Measurements from ENCODE around the gene CSN1S1. TPM values are rescaled to one million over a fixed set of nuclear protein-coding genes. Genes with fewer than 3 reads are reported as not detected.
A peak's percentile ranks its signal among the peaks of the same experiment; 100 is the strongest.

Gene CSN1S1
- total and polyA plus RNA-seq, 2 donors from 2014 or later, result not detected

- Histone ChIP-seq H3K9me3 (ENCODE audit: control insufficient read depth in 2 of 3, insufficient read depth in 1 of 3, low read length in 3 of 3) (no peaks in the 10 kb centered on the region), H3K4me1 (ENCODE audit: control insufficient read depth in 2 of 3, insufficient read depth in 2 of 3, low read depth in 1 of 3, low read length in 3 of 3) (no peaks in the 10 kb centered on the region), H3K27me3 (ENCODE audit: control insufficient read depth, insufficient read depth, low read length) (no peaks in the 10 kb centered on the region), H3K9ac (ENCODE audit: low read length in 3 of 3) (no peak overlapping the region), H3K36me3 (ENCODE audit: control insufficient read depth in 2 of 3, insufficient read depth in 3 of 3, low read length in 3 of 3) (no peaks in the 10 kb centered on the region), H3K27ac (ENCODE audit: low read depth in 2 of 2, low read length in 2 of 2) (no peak overlapping the region), H3K4me3 (ENCODE audit: low read length in 3 of 3) (no peak overlapping the region)
- intact Hi-C loops (cut with DNase I), result no loop called here
- no peak for TF ChIP-seq CTCF (IDR thresholded peaks at IDR 0.05; ENCODE audit: borderline replicate concordance, extremely low read depth, insufficient read depth)
- DNase-seq (no peak), FAIRE-seq (no peak)
Measured at GRCh38 chr4:69974631-69975030, 43.8 kb downstream of the CSN1S1 start.

GRCh38 chr4:69977582-69977981 lies 46.7 kb downstream of the CSN1S1 start:
- no peak for DNase-seq
- TF ChIP-seq CTCF (IDR thresholded peaks at IDR 0.05; ENCODE audit: borderline replicate concordance, extremely low read depth, insufficient read depth), result no peak
- Histone ChIP-seq H3K27ac (ENCODE audit: low read depth in 2 of 2, low read length in 2 of 2) (no peak overlapping the region), H3K9ac (ENCODE audit: low read length in 3 of 3) (no peak overlapping the region), H3K27me3 (ENCODE audit: control insufficient read depth, insufficient read depth, low read length) (no peaks in the 10 kb centered on the region), H3K9me3 (ENCODE audit: control insufficient read depth in 2 of 3, insufficient read depth in 1 of 3, low read length in 3 of 3) (no peaks in the 10 kb centered on the region), H3K36me3 (ENCODE audit: control insufficient read depth in 2 of 3, insufficient read depth in 3 of 3, low read length in 3 of 3) (no peaks in the 10 kb centered on the region), H3K4me3 (ENCODE audit: low read length in 3 of 3) (no peak overlapping the region), H3K4me1 (ENCODE audit: control insufficient read depth in 2 of 3, insufficient read depth in 2 of 3, low read depth in 1 of 3, low read length in 3 of 3) (no peaks in the 10 kb centered on the region)
- intact Hi-C loops (cut with DNase I), result no loop called here
- FAIRE-seq, result no peak

- H3K4me1 ChIP-seq (ENCODE audit: control insufficient read depth in 2 of 3, insufficient read depth in 2 of 3, low read depth in 1 of 3, low read length in 3 of 3), result no peaks in the 10 kb centered on the region
- no peaks in the 10 kb centered on the region for H3K9me3 ChIP-seq (ENCODE audit: control insufficient read depth in 2 of 3, insufficient read depth in 1 of 3, low read length in 3 of 3)
- FAIRE-seq (no peak), DNase-seq (peak in 3 of 5 donors; percentile 17 to 63 (median 26))
- H3K27ac ChIP-seq (ENCODE audit: low read depth in 2 of 2, low read length in 2 of 2), result no peak overlapping the region
- no peak overlapping the region for H3K4me3 ChIP-seq (ENCODE audit: low read length in 3 of 3)
- no peak for TF ChIP-seq CTCF (IDR thresholded peaks at IDR 0.05; ENCODE audit: borderline replicate concordance, extremely low read depth, insufficient read depth)
- no peaks in the 10 kb centered on the region for H3K27me3 ChIP-seq (ENCODE audit: control insufficient read depth, insufficient read depth, low read length)
- no peaks in the 10 kb centered on the region for H3K36me3 ChIP-seq (ENCODE audit: control insufficient read depth in 2 of 3, insufficient read depth in 3 of 3, low read length in 3 of 3)
- no peak overlapping the region for H3K9ac ChIP-seq (ENCODE audit: low read length in 3 of 3)
- intact Hi-C loops (cut with DNase I), result no loop called here
Measured at GRCh38 chr4:69984030-69984443, 53.2 kb downstream of the CSN1S1 start.

GRCh38 chr4:69986663-69987062 lies 55.8 kb downstream of the CSN1S1 start:
- no peak overlapping the region for H3K9ac ChIP-seq (ENCODE audit: low read length in 3 of 3)
- intact Hi-C loops (cut with DNase I), result no loop called here
- H3K36me3 ChIP-seq (ENCODE audit: control insufficient read depth in 2 of 3, insufficient read depth in 3 of 3, low read length in 3 of 3), result no peaks in the 10 kb centered on the region
- no peaks in the 10 kb centered on the region for H3K4me1 ChIP-seq (ENCODE audit: control insufficient read depth in 2 of 3, insufficient read depth in 2 of 3, low read depth in 1 of 3, low read length in 3 of 3)
- FAIRE-seq (no peak), DNase-seq (no peak)
- no peak overlapping the region for H3K27ac ChIP-seq (ENCODE audit: low read depth in 2 of 2, low read length in 2 of 2)
- H3K9me3 ChIP-seq (ENCODE audit: control insufficient read depth in 2 of 3, insufficient read depth in 1 of 3, low read length in 3 of 3), result no peaks in the 10 kb centered on the region
- no peak for TF ChIP-seq CTCF (IDR thresholded peaks at IDR 0.05; ENCODE audit: borderline replicate concordance, extremely low read depth, insufficient read depth)
- H3K4me3 ChIP-seq (ENCODE audit: low read length in 3 of 3), result no peak overlapping the region
- no peaks in the 10 kb centered on the region for H3K27me3 ChIP-seq (ENCODE audit: control insufficient read depth, insufficient read depth, low read length)
